Measurements from ENCODE around the gene R3HCC1L. TPM values are rescaled to one million over a fixed set of nuclear protein-coding genes. Genes with fewer than 3 reads are reported as not detected.

Gene R3HCC1L
- total and polyA plus RNA-seq, 2 donors (not counting 1 experiment from before 2014, with no cell fraction given), result 11.6 to 25.1 TPM

DNA sequence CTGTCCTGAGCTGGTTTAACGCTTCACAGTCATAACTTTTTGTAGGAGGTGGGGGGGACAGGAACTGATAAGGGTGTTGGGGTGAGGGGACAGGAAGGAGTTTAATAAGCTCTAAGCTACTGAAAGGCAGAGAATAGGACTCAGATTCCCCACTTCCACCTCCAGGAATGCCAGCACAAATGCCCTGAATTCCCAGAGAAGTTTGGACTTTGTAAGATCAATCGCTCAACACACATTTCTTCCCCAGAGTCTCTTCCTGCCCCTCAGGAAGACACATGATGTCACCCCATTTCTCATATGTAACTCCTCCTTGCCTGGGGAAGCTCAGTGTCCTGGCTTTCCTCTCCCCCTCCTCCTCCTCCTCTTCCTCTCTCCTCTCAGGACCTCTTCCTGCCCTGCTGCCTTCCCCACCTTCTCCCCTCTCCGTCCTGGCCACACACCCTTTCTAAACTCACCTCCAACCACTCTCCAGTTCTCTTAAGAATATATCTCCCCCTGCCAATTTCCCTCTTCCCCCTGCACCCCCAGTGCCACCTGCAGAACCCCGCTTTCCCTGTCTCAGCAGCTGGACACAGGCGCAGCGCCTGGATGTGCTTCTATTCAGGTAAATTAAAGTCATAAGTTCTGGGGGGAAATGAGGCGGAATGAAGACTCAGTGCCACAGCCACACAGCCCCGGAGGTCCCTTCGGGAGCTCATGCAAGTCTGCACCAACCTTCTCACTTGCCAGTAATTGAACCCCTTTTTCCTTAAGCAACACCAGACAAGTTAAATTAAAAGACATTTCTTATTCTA is 138.8 kb downstream of the R3HCC1L start:
- Histone ChIP-seq H3K27me3 (replicated peaks in 1 of 4; ENCODE audit: control extremely low read depth in 1 of 4, control insufficient read depth in 3 of 4, insufficient read depth in 4 of 4, low read length in 3 of 4) (peaks cover 0 to 10% (median 4%) of the 10 kb centered on the region in 4 experiments), H2AFZ (ENCODE audit: insufficient read depth, low read depth, low read length, poor library complexity, severe bottlenecking) (no peak overlapping the region), H3K4me1 (ENCODE audit: control insufficient read depth in 2 of 2, insufficient read depth in 2 of 2, low read length in 2 of 2) (peaks cover 0 to 6% of the 10 kb centered on the region in 2 donors), H3K27ac (ENCODE audit: low read length in 2 of 2) (no peak overlapping the region), H3K9ac (ENCODE audit: low read length) (no peak overlapping the region), H3K4me3 (ENCODE audit: control extremely low read depth in 1 of 5, extremely low read depth in 1 of 5, insufficient read depth in 1 of 5, low read depth in 2 of 5, low read length in 4 of 5) (no peak overlapping the region), H3K4me2 (replicated peaks; ENCODE audit: low read depth, low read length, poor library complexity, severe bottlenecking) (no peak overlapping the region), H3K36me3 (replicated peaks in 1 of 2; ENCODE audit: control extremely low read depth in 1 of 2, control insufficient read depth in 1 of 2, extremely low read depth in 1 of 2, insufficient read depth in 2 of 2, low read length in 1 of 2) (no peaks in the 10 kb centered on the region), H4K20me1 (ENCODE audit: control insufficient read depth, insufficient read depth, low read length, poor library complexity, severe bottlenecking) (no peaks in the 10 kb centered on the region), H3K79me2 (ENCODE audit: control insufficient read depth, insufficient read depth, low read length) (no peaks in the 10 kb centered on the region), H3K9me3 (ENCODE audit: control extremely low read depth in 1 of 3, control insufficient read depth in 2 of 3, insufficient read depth in 1 of 3, low read length in 2 of 3) (no peaks in the 10 kb centered on the region)
- no peak for ATAC-seq (ENCODE audit: low read depth)
- no peak for DNase-seq
- H3K4me3 Mint-ChIP-seq, result no peak overlapping the region
- peaks cover 5% of the 10 kb centered on the region for H3K4me1 Mint-ChIP-seq
- H3K27me3 Mint-ChIP-seq, result peaks cover 41% of the 10 kb centered on the region
- WGBS (ENCODE audit: insufficient coverage), result 86% methylated on average over 8 of the region's 9 CpGs
- ChIA-PET POLR2A (no interaction called here), CTCF (interaction anchor here (0.5 kb wide), 1 partner anchor 1440 kb away, joined by 3 read pairs; no protein-coding TSS in a partner anchor)
- H3K27ac Mint-ChIP-seq, result no peak overlapping the region
- TF ChIP-seq EZH2 (IDR thresholded peaks at IDR 0.05; ENCODE audit: borderline replicate concordance, insufficient read depth, low read depth, low read length, poor library complexity, severe bottlenecking), result no peak
- TF ChIP-seq, protein P1, sequence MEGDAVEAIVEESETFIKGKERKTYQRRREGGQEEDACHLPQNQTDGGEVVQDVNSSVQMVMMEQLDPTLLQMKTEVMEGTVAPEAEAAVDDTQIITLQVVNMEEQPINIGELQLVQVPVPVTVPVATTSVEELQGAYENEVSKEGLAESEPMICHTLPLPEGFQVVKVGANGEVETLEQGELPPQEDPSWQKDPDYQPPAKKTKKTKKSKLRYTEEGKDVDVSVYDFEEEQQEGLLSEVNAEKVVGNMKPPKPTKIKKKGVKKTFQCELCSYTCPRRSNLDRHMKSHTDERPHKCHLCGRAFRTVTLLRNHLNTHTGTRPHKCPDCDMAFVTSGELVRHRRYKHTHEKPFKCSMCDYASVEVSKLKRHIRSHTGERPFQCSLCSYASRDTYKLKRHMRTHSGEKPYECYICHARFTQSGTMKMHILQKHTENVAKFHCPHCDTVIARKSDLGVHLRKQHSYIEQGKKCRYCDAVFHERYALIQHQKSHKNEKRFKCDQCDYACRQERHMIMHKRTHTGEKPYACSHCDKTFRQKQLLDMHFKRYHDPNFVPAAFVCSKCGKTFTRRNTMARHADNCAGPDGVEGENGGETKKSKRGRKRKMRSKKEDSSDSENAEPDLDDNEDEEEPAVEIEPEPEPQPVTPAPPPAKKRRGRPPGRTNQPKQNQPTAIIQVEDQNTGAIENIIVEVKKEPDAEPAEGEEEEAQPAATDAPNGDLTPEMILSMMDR (IDR thresholded peaks at IDR 0.05), result no peak
- intact Hi-C loops (cut with micrococcal nuclease), result no loop called here
- H3K9me3 Mint-ChIP-seq (ENCODE audit: insufficient read depth), result no peaks in the 10 kb centered on the region

DNA sequence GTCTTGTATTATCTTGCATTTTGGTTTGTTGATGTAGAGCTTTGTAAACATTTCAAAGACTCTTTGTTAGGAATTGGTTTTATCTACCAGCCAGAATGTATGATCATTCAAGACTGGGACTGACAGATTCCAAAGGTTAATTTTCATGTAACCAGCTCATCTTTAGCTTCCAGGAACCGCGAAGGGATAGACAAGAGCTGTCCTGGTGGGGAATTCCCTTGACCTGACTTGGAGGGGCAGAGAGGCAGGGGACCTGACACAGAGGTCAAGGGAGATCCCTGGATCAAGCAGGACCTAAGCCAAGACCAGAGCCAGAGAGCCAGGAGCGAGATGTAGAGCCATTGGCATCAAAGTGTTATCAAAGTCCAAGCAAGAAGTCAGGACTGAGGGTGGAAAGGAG is 140.1 kb downstream of the R3HCC1L start:
- POLR2A ChIA-PET, result no interaction called here

More for the DNA sequence above, 140.1 kb downstream of the R3HCC1L start:
- Mint-ChIP-seq H3K27ac (no peak overlapping the region), H3K4me1 (no peaks in the 10 kb centered on the region), H3K27me3 (peaks cover 43% of the 10 kb centered on the region), H3K4me3 (no peak overlapping the region), H3K9me3 (ENCODE audit: insufficient read depth) (no peaks in the 10 kb centered on the region)
- H3K4me2 ChIP-seq (replicated peaks; ENCODE audit: low read depth, low read length, poor library complexity, severe bottlenecking), result no peak overlapping the region
- ATAC-seq (ENCODE audit: low read depth) (no peak), DNase-seq (no peak)
- H3K9me3 ChIP-seq (ENCODE audit: control extremely low read depth in 1 of 3, control insufficient read depth in 2 of 3, insufficient read depth in 1 of 3, low read length in 2 of 3), result no peaks in the 10 kb centered on the region
- WGBS (ENCODE audit: insufficient coverage), result 91% methylated on average over 3 of the region's 3 CpGs
- no peaks in the 10 kb centered on the region for H3K4me1 ChIP-seq (ENCODE audit: control insufficient read depth in 2 of 2, insufficient read depth in 2 of 2, low read length in 2 of 2)
- intact Hi-C loops (cut with micrococcal nuclease), result no loop called here
- CTCF ChIA-PET, result no interaction called here
- TF ChIP-seq EZH2 (IDR thresholded peaks at IDR 0.05; ENCODE audit: borderline replicate concordance, insufficient read depth, low read depth, low read length, poor library complexity, severe bottlenecking), result no peak
- TF ChIP-seq, protein P1 (IDR thresholded peaks at IDR 0.05), result no peak
- H3K36me3 ChIP-seq (replicated peaks in 1 of 2; ENCODE audit: control extremely low read depth in 1 of 2, control insufficient read depth in 1 of 2, extremely low read depth in 1 of 2, insufficient read depth in 2 of 2, low read length in 1 of 2), result no peaks in the 10 kb centered on the region
- H2AFZ ChIP-seq (ENCODE audit: insufficient read depth, low read depth, low read length, poor library complexity, severe bottlenecking), result no peak overlapping the region
- no peak overlapping the region for H3K9ac ChIP-seq (ENCODE audit: low read length)
- no peak overlapping the region for H3K27ac ChIP-seq (ENCODE audit: low read length in 2 of 2)
- no peaks in the 10 kb centered on the region for H3K79me2 ChIP-seq (ENCODE audit: control insufficient read depth, insufficient read depth, low read length)
- H3K27me3 ChIP-seq (replicated peaks in 1 of 4; ENCODE audit: control extremely low read depth in 1 of 4, control insufficient read depth in 3 of 4, insufficient read depth in 4 of 4, low read length in 3 of 4), result no peaks in the 10 kb centered on the region
- no peaks in the 10 kb centered on the region for H4K20me1 ChIP-seq (ENCODE audit: control insufficient read depth, insufficient read depth, low read length, poor library complexity, severe bottlenecking)
- H3K4me3 ChIP-seq (ENCODE audit: control extremely low read depth in 1 of 5, extremely low read depth in 1 of 5, insufficient read depth in 1 of 5, low read depth in 2 of 5, low read length in 4 of 5), result no peak overlapping the region
